Vagina (tissue), 2 donors: ENCODE measurements around the gene ALPK1.

ENCODE experiments used
- CTCF ChIP-seq, 3 experiments: fragments of 450-650 bp in 2 of 3; fragments of 200-600 bp in 1 of 3; sonication (generic) in 1 of 3; IDR thresholded peaks; one replicate each; pipeline ENCODE4 v1.5.1; 2017 to 2019; ENCODE audit warnings: antibody characterized with exemption in 3 of 3, mild to moderate bottlenecking in 2 of 3, moderate library complexity in 2 of 3
- POLR2A ChIP-seq, 2 donors: fragments of 450-650 bp; IDR thresholded peaks; one replicate each; pipeline ENCODE4 v1.6.1; 2017; ENCODE audit warnings: antibody characterized with exemption in 2 of 2, mild to moderate bottlenecking in 2 of 2, moderate library complexity in 2 of 2
- POLR2AphosphoS5 ChIP-seq, 2 donors: sonication (generic); formaldehyde crosslinking; IDR thresholded peaks; one replicate each; pipeline ENCODE4 v1.9.0; 2017; ENCODE audit warnings: antibody characterized with exemption in 2 of 2, mild to moderate bottlenecking in 2 of 2, low read depth in 1 of 2; ENCODE audit not compliant: insufficient read depth in 1 of 2

GRCh38 chr4:112257098-112257497, 40.1 kb upstream of the ALPK1 start:
- TF ChIP-seq CTCF (IDR thresholded peaks at IDR 0.05) (no peak), POLR2AphosphoS5 (IDR thresholded peaks at IDR 0.05; ENCODE audit: insufficient read depth in 1 of 2, low read depth in 1 of 2) (no peak), POLR2A (IDR thresholded peaks at IDR 0.05) (no peak)
